DND-41 (cell line): ENCODE data around the gene COL25A1.

Experiments used
- CTCF ChIP-seq: IDR thresholded peaks from 2 replicates; pipeline ENCODE4 v1.5.1; 2012; ENCODE audit warnings: borderline replicate concordance, low read length, moderate library complexity, mild to moderate bottlenecking; ENCODE audit not compliant: poor library complexity, severe bottlenecking; ENCODE audit errors: extremely low read depth
- EZH2 ChIP-seq: IDR thresholded peaks from 3 replicates; pipeline ENCODE4 v1.6.1; 2012; ENCODE audit warnings: borderline replicate concordance, low read depth, mild to moderate bottlenecking, moderate library complexity, low read length, inconsistent platforms; ENCODE audit not compliant: severe bottlenecking

DNA sequence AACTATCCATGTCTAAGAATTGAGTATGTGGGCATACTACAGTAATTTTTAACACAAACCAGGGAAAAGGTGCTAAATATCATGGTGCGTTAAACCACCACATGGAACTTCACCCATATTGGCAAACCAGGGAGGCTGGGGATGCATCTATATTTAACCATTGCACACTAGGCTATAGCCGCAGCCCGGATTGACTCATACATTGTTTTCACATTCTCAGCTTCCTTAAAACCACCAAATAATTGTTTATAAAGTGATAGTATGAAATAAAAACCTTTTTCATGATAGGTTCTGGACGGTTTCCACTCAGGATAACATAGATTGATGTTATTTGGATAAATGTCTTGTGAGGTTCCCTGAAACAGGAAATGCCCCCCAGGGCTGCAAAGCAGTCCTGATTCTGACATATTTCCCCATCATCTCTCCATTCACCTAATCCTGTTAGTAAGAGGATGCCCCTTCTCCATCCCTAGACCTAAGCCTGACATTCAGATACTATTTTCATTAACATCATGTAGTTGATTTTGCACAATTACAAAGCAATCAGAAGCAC lies 7.9 kb downstream of the COL25A1 start:
- TF ChIP-seq CTCF (no peak), EZH2 (no peak)
